IMR-90 (cell line): ENCODE results near the gene TMEM170A. TPM values are rescaled to one million over a fixed set of nuclear protein-coding genes. Genes with fewer than 3 reads are reported as not detected.
A peak's percentile ranks its signal among the peaks of the same experiment; 100 is the strongest.

Experiments
- ATAC-seq: fragments of 200-7000 bp; cut with Tn5 transposase; 2 replicates; pipeline ENCODE4 v1.9.1; 2020; ENCODE audit warnings: low read depth, mild to moderate bottlenecking, moderate library complexity
- BruUV-seq: library from RNA; stranded (reverse); fragments of 400-500 nt; replicated peaks from 2 replicates; lab custom pipeline; 2021; lab: Mats Ljungman, UMichigan
- CTCF ChIA-PET: fragments of 300-600 bp; formaldehyde crosslinking; extraction: SDS; loops from one replicate; lab custom pipeline; 2021; ENCODE audit warnings: antibody characterized with exemption; lab: Yijun Ruan, JAX
- POLR2A ChIA-PET: fragments of 300-600 bp; sonication (Branson Sonifier 250); formaldehyde crosslinking; loops from one replicate; lab custom pipeline; 2022; ENCODE audit warnings: antibody characterized with exemption; ENCODE audit not compliant: unreplicated experiment; lab: Charles Lee
- DNase-seq: peaks from one replicate; pipeline ENCODE4 v3.0.0; 2013
- H2AFZ ChIP-seq: replicated peaks from 2 replicates; pipeline ENCODE3; 2013; ENCODE audit warnings: low read length, mild to moderate bottlenecking; ENCODE audit not compliant: poor library complexity
- H2AK5ac ChIP-seq: 2 replicates; pipeline ENCODE4 v1.6.1; 2013; ENCODE audit warnings: low read depth, low read length, inconsistent platforms
- H2AK9ac ChIP-seq: replicated peaks from 2 replicates; pipeline ENCODE3; 2013; ENCODE audit warnings: mild to moderate bottlenecking, low read depth, low read length, moderate library complexity; ENCODE audit not compliant: poor library complexity
- H2BK120ac ChIP-seq: 2 replicates; pipeline ENCODE4 v1.6.1; 2013; ENCODE audit warnings: low read depth, low read length, inconsistent platforms
- H2BK15ac ChIP-seq: 3 replicates; pipeline ENCODE4 v1.6.1; 2013; ENCODE audit warnings: low read depth, low read length, inconsistent platforms
- H2BK20ac ChIP-seq: 2 replicates; pipeline ENCODE4 v1.6.1; 2013; ENCODE audit warnings: low read depth, mild to moderate bottlenecking, inconsistent platforms, low read length, moderate library complexity
- H2BK5ac ChIP-seq: 2 replicates; pipeline ENCODE4 v1.6.1; 2013; ENCODE audit warnings: mild to moderate bottlenecking, low read depth, low read length, inconsistent platforms; ENCODE audit not compliant: poor library complexity, severe bottlenecking
- H3K14ac ChIP-seq: replicated peaks from 2 replicates; pipeline ENCODE4 v1.6.1; 2013; ENCODE audit warnings: low read depth, low read length, inconsistent platforms
- H3K18ac ChIP-seq: 2 replicates; pipeline ENCODE4 v1.6.1; 2013; ENCODE audit warnings: low read depth, low read length, control low read depth
- H3K23ac ChIP-seq: 2 replicates; pipeline ENCODE4 v1.6.1; 2013; ENCODE audit warnings: low read depth, low read length, inconsistent platforms
- H3K27ac ChIP-seq: 2 replicates; pipeline ENCODE4 v1.5.1; 2013; ENCODE audit warnings: mild to moderate bottlenecking, control low read depth, low read length; ENCODE audit not compliant: insufficient read depth
- H3K27me3 ChIP-seq: 2 replicates; pipeline ENCODE4 v1.6.1; 2013; ENCODE audit warnings: low read length; ENCODE audit not compliant: control insufficient read depth, insufficient read depth
- H3K36me3 ChIP-seq: 2 replicates; pipeline ENCODE4 v1.6.1; 2013; ENCODE audit warnings: low read length, mixed read lengths; ENCODE audit not compliant: control insufficient read depth, insufficient read depth
- H3K4ac ChIP-seq: 2 replicates; pipeline ENCODE4 v1.6.1; 2013; ENCODE audit warnings: low read depth, low read length, inconsistent platforms
- H3K4me1 ChIP-seq: 2 replicates; pipeline ENCODE4 v1.6.1; 2013; ENCODE audit warnings: low read length, mixed read lengths; ENCODE audit not compliant: control insufficient read depth, insufficient read depth
- H3K4me2 ChIP-seq: 2 replicates; pipeline ENCODE4 v1.6.1; 2013; ENCODE audit warnings: low read depth, mild to moderate bottlenecking, control low read depth, low read length, moderate library complexity
- H3K4me3 ChIP-seq: 2 replicates; pipeline ENCODE4 v1.5.1; 2013; ENCODE audit warnings: low read depth, mild to moderate bottlenecking, control low read depth, low read length, moderate library complexity; ENCODE audit not compliant: insufficient read depth
- H3K56ac ChIP-seq: 2 replicates; pipeline ENCODE4 v1.6.1; 2013; ENCODE audit warnings: low read length, inconsistent platforms; ENCODE audit not compliant: insufficient read depth; ENCODE audit errors: extremely low read depth
- H3K79me1 ChIP-seq, 2 experiments: 2 replicates each; pipeline ENCODE4 v1.6.1; 2013; ENCODE audit warnings: low read length in 2 of 2, inconsistent platforms in 1 of 2, low read depth in 1 of 2
- H3K9ac ChIP-seq: 2 replicates; pipeline ENCODE4 v1.6.1; 2013; ENCODE audit warnings: low read depth, low read length, control low read depth
- H3K9me1 ChIP-seq: 2 replicates; pipeline ENCODE4 v1.6.1; 2013; ENCODE audit warnings: low read length, inconsistent platforms; ENCODE audit not compliant: insufficient read depth
- H3K9me3 ChIP-seq: 2 replicates; pipeline ENCODE4 v1.6.1; 2013; ENCODE audit warnings: low read length; ENCODE audit not compliant: control insufficient read depth, insufficient read depth
- H4K20me1 ChIP-seq: 2 replicates; pipeline ENCODE4 v1.6.1; 2013; ENCODE audit warnings: low read length, inconsistent platforms; ENCODE audit not compliant: insufficient read depth
- H4K5ac ChIP-seq: 2 replicates; pipeline ENCODE4 v1.6.1; 2013; ENCODE audit warnings: mild to moderate bottlenecking, low read depth, low read length, control low read depth
- H4K8ac ChIP-seq, 2 experiments: 2 replicates each; pipeline ENCODE4 v1.6.1; 2013; ENCODE audit warnings: low read depth in 2 of 2, low read length in 2 of 2, control low read depth in 1 of 2, inconsistent platforms in 1 of 2
- H4K91ac ChIP-seq: 2 replicates; pipeline ENCODE4 v1.6.1; 2013; ENCODE audit warnings: low read depth, low read length, inconsistent platforms; ENCODE audit not compliant: insufficient read depth
- BHLHE40 ChIP-seq: fragments of 150-350 bp; IDR thresholded peaks from 2 replicates; pipeline ENCODE4 v1.6.1; 2016; ENCODE audit warnings: mild to moderate bottlenecking, low read depth, low read length
- CEBPB ChIP-seq: IDR thresholded peaks from 2 replicates; pipeline ENCODE4 v1.6.1; 2012; ENCODE audit warnings: low read depth, low read length, improper control_type of control experiment
- CHD1 ChIP-seq: IDR thresholded peaks from 2 replicates; pipeline ENCODE4 v1.6.1; 2012; ENCODE audit warnings: low read depth, low read length, improper control_type of control experiment
- FOS ChIP-seq: fragments of 150-350 bp; IDR thresholded peaks from 2 replicates; pipeline ENCODE4 v1.6.1; 2016; ENCODE audit warnings: low read depth, low read length
- MAFK ChIP-seq: IDR thresholded peaks from 2 replicates; pipeline ENCODE4 v1.6.1; 2012; ENCODE audit warnings: low read depth, low read length, improper control_type of control experiment
- MAZ ChIP-seq: IDR thresholded peaks from 2 replicates; pipeline ENCODE4 v1.6.1; 2012; ENCODE audit warnings: low read depth, mild to moderate bottlenecking, low read length, improper control_type of control experiment, moderate library complexity, borderline replicate concordance
- MXI1 ChIP-seq: IDR thresholded peaks from 2 replicates; pipeline ENCODE4 v1.6.1; 2012; ENCODE audit warnings: low read depth, mild to moderate bottlenecking, low read length, moderate library complexity, borderline replicate concordance
- NFE2L2 ChIP-seq: fragments of 150-350 bp; IDR thresholded peaks from 2 replicates; pipeline ENCODE4 v1.6.1; 2016; ENCODE audit warnings: low read depth, mild to moderate bottlenecking, low read length
- POLR2A ChIP-seq: IDR thresholded peaks from 2 replicates; pipeline ENCODE4 v1.6.1; 2012; ENCODE audit warnings: mild to moderate bottlenecking, low read depth, low read length
- RAD21 ChIP-seq: IDR thresholded peaks from 2 replicates; pipeline ENCODE4 v1.6.1; 2012; ENCODE audit warnings: low read length, improper control_type of control experiment
- RCOR1 ChIP-seq: IDR thresholded peaks from 2 replicates; pipeline ENCODE4 v1.6.1; 2012; ENCODE audit warnings: mild to moderate bottlenecking, low read length, improper control_type of control experiment; ENCODE audit not compliant: insufficient replicate concordance
- RFX5 ChIP-seq: IDR thresholded peaks from 2 replicates; pipeline ENCODE4 v1.8.0; 2012; ENCODE audit warnings: low read depth, mild to moderate bottlenecking, low read length, moderate library complexity
- SMC3 ChIP-seq: fragments of 150-350 bp; IDR thresholded peaks from 2 replicates; pipeline ENCODE4 v1.6.1; 2016; ENCODE audit warnings: low read depth, mild to moderate bottlenecking, antibody characterized with exemption, low read length, moderate library complexity
- WGBS, 2 experiments: methylation state at CpG; one replicate each; pipeline versions ENCODE4 v1.1.5 to v1.1.7; 2013; ENCODE audit warnings: missing lambda C conversion rate in 2 of 2; ENCODE audit not compliant: insufficient read length in 1 of 2; ENCODE audit errors: extremely low coverage in 2 of 2; 5-methylcytosine and 5-hydroxymethylcytosine counted together
- dilution Hi-C: fragments of 300-500 bp; cut with HindIII; formaldehyde crosslinking; loops from one replicate; pipeline ENCODE4 v1.14.3; 2018; ENCODE audit warnings: low sequenced_read_pairs; ENCODE audit not compliant: unreplicated experiment
- in situ Hi-C: fragments of 300-500 bp; cut with MboI; formaldehyde crosslinking; loops from 3 replicates; pipeline ENCODE4 v1.14.3; 2019; ENCODE audit warnings: low sequenced_read_pairs, inconsistent platforms, mixed read lengths
- intact Hi-C: fragments of 100-400 bp; cut with micrococcal nuclease; formaldehyde crosslinking; loops from 2 replicates; pipeline ENCODE4 v1.10.0; 2022
- polyA plus RNA-seq, 3 experiments: library from polyadenylated mRNA; depleted of rRNA; stranded (reverse); fragments of >200 nt; gene quantifications; 2 replicates each; pipeline ENCODE4 v1.2.3, GENCODE V29; 2012; ENCODE audit warnings: low replicate concordance in 1 of 3
- total RNA-seq: library from RNA; depleted of rRNA; stranded (reverse); fragments of >200 nt; gene quantifications from 2 replicates; pipeline ENCODE4 v1.2.3, GENCODE V29; 2012
- TF ChIP-seq, protein P1 (sequence below): fragments of 150-350 bp; IDR thresholded peaks from 2 replicates; pipeline ENCODE4 v1.6.1; 2016; ENCODE audit warnings: low read depth, mild to moderate bottlenecking, low read length, moderate library complexity, borderline replicate concordance
- TF ChIP-seq, protein P2 (sequence below): fragments of 150-350 bp; IDR thresholded peaks from 2 replicates; pipeline ENCODE4 v1.6.1; 2017; ENCODE audit warnings: mild to moderate bottlenecking, antibody characterized with exemption, low read length, low read depth
- TF ChIP-seq, protein P3 (sequence below): conservative IDR thresholded peaks from 2 replicates; pipeline ENCODE4 v1.5.1; 2012; ENCODE audit warnings: mild to moderate bottlenecking, low read depth, low read length, improper control_type of control experiment

The TMEM170A gene
- total and polyA plus RNA-seq, 2 of the 4 experiments (the other 2 are of a cell fraction): 7.3 to 10.9 TPM

DNA sequence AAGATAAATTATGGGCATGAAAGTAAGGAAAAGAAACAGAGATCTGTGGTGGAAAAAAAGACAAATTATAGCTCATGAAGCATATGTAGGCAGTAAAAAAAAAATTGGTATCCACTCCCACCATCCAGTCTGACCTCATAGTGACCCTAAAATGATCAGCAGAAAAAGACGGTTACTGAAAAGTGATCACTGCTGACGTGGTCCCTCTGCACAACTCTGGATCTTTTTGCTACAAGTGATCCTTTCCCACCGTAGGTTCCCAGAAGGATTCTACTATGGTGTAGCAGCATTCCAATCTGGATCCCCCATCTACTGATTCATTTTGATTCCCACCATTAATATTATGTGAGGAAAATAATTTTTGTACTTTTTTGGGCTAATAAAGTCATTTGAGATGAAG, 41.6 kb upstream of the TMEM170A start:
- Histone ChIP-seq H3K23ac (no peak overlapping the region), H3K14ac (no peak overlapping the region), H2AK9ac (no peak overlapping the region), H4K91ac (no peak overlapping the region), H2BK15ac (no peak overlapping the region), H2BK120ac (no peak overlapping the region), H3K27me3 (peaks cover 1% of the 10 kb centered on the region; the same call in 1 of the 2 replicates), H4K8ac (peak overlapping the region; percentile 32 to 61; a peak in 2 of 4 replicates), H3K9ac (no peak overlapping the region), H4K5ac (no peak overlapping the region; the same call in 1 of the 2 replicates), H3K4me2 (no peak overlapping the region), H3K56ac (no peak overlapping the region), H3K4me1 (no peaks in the 10 kb centered on the region; the same call in 1 of the 2 replicates), H3K18ac (no peak overlapping the region), H3K79me1 (no peaks in the 10 kb centered on the region), H3K36me3 (no peaks in the 10 kb centered on the region), H2BK20ac (0 out of 2 replicates have a peak overlapping the region, but pooled peaks have one; percentile 10), H3K4ac (no peak overlapping the region), H3K27ac (no peak overlapping the region; the same call in 1 of the 2 replicates), H3K9me1 (no peaks in the 10 kb centered on the region; the same call in 1 of the 2 replicates), H4K20me1 (no peaks in the 10 kb centered on the region), H2AK5ac (no peak overlapping the region), H3K9me3 (no peaks in the 10 kb centered on the region), H2BK5ac (no peak overlapping the region), H3K4me3 (no peak overlapping the region), H2AFZ (no peak overlapping the region)
- dilution Hi-C loops: no loop called here
- intact Hi-C loops: no loop called here
- POLR2A ChIA-PET: interaction anchor here (0.6 kb wide), 1 partner anchor 10 kb away, joined by 4 read pairs; no protein-coding TSS in a partner anchor
- in situ Hi-C loops: no loop called here
- TF ChIP-seq SMC3: no peak
- no peak for TF ChIP-seq RFX5
- no peak for TF ChIP-seq MAZ
- TF ChIP-seq RCOR1: no peak
- no peak for TF ChIP-seq BHLHE40
- no peak for TF ChIP-seq MXI1
- TF ChIP-seq RAD21: no peak
- TF ChIP-seq, protein P1, sequence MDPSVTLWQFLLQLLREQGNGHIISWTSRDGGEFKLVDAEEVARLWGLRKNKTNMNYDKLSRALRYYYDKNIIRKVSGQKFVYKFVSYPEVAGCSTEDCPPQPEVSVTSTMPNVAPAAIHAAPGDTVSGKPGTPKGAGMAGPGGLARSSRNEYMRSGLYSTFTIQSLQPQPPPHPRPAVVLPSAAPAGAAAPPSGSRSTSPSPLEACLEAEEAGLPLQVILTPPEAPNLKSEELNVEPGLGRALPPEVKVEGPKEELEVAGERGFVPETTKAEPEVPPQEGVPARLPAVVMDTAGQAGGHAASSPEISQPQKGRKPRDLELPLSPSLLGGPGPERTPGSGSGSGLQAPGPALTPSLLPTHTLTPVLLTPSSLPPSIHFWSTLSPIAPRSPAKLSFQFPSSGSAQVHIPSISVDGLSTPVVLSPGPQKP: no peak
- TF ChIP-seq CEBPB: no peak
- TF ChIP-seq FOS: no peak
- TF ChIP-seq, protein P2, sequence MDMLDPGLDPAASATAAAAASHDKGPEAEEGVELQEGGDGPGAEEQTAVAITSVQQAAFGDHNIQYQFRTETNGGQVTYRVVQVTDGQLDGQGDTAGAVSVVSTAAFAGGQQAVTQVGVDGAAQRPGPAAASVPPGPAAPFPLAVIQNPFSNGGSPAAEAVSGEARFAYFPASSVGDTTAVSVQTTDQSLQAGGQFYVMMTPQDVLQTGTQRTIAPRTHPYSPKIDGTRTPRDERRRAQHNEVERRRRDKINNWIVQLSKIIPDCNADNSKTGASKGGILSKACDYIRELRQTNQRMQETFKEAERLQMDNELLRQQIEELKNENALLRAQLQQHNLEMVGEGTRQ: no peak
- TF ChIP-seq, protein P3, sequence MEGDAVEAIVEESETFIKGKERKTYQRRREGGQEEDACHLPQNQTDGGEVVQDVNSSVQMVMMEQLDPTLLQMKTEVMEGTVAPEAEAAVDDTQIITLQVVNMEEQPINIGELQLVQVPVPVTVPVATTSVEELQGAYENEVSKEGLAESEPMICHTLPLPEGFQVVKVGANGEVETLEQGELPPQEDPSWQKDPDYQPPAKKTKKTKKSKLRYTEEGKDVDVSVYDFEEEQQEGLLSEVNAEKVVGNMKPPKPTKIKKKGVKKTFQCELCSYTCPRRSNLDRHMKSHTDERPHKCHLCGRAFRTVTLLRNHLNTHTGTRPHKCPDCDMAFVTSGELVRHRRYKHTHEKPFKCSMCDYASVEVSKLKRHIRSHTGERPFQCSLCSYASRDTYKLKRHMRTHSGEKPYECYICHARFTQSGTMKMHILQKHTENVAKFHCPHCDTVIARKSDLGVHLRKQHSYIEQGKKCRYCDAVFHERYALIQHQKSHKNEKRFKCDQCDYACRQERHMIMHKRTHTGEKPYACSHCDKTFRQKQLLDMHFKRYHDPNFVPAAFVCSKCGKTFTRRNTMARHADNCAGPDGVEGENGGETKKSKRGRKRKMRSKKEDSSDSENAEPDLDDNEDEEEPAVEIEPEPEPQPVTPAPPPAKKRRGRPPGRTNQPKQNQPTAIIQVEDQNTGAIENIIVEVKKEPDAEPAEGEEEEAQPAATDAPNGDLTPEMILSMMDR: no peak
- TF ChIP-seq MAFK: no peak
- no peak for TF ChIP-seq CHD1
- TF ChIP-seq NFE2L2: no peak
- no peak for TF ChIP-seq POLR2A
- no CpG with 5 or more reads among the region's 3 CpGs for WGBS, 2 experiments
- no TSS peak for BruUV-seq
- DNase-seq: no peak
- CTCF ChIA-PET: interaction anchor here (0.6 to 1.2 kb wide), 3 partner anchors 12 to 170 kb away, joined by 3 read pairs; no protein-coding TSS in a partner anchor
- no peak for ATAC-seq
